Muscle of leg (tissue), 11 donors: ENCODE measurements around the gene NKX6-2. TPM values are rescaled to one million over a fixed set of nuclear protein-coding genes. Genes with fewer than 3 reads are reported as not detected.

Experiments
- DNase-seq: peaks from one replicate; pipeline ENCODE4 v3.0.0; 2013
- H3K27ac ChIP-seq: one replicate; pipeline ENCODE4 v1.5.1; 2013; ENCODE audit warnings: mild to moderate bottlenecking, low read length, control low read depth
- H3K27me3 ChIP-seq: one replicate; pipeline ENCODE4 v1.6.1; 2013; ENCODE audit warnings: low read length; ENCODE audit not compliant: control insufficient read depth, insufficient read depth
- H3K36me3 ChIP-seq: one replicate; pipeline ENCODE4 v1.6.1; 2013; ENCODE audit warnings: low read length; ENCODE audit not compliant: control insufficient read depth, insufficient read depth
- H3K4me1 ChIP-seq: one replicate; pipeline ENCODE4 v1.6.1; 2013; ENCODE audit warnings: low read length; ENCODE audit not compliant: control insufficient read depth, insufficient read depth
- H3K4me3 ChIP-seq: one replicate; pipeline ENCODE4 v1.5.1; 2013; ENCODE audit warnings: low read length, control low read depth
- H3K9me3 ChIP-seq: replicated peaks from 2 replicates; pipeline ENCODE4 v1.6.1; 2013; ENCODE audit warnings: low read depth, low read length; ENCODE audit not compliant: control insufficient read depth
- WGBS: methylation state at CpG from one replicate; pipeline ENCODE4 v1.1.5; 2013; ENCODE audit warnings: missing lambda C conversion rate; ENCODE audit not compliant: insufficient coverage; 5-methylcytosine and 5-hydroxymethylcytosine counted together
- polyA plus RNA-seq, 8 donors: library from polyadenylated mRNA; unstranded; fragments of 120-200 nt; gene quantifications; one replicate each; pipeline versions ENCODE4 v1.2.1 to v1.2.3, GENCODE V29; 2013; ENCODE audit warnings: inconsistent platforms in 1 of 8, low replicate concordance in 1 of 8; ENCODE audit not compliant: insufficient read length in 8 of 8, insufficient read depth in 1 of 8
- total RNA-seq: library from RNA; stranded (reverse); fragments of 120-200 nt; gene quantifications from one replicate; pipeline ENCODE4 v1.2.4, GENCODE V29; 2013

The NKX6-2 gene
- total and polyA plus RNA-seq, 9 donors: 4.6 to 15.5 (median 7.0) TPM; not detected in 1

- Histone ChIP-seq H3K27ac (no peak overlapping the region), H3K36me3 (no peaks in the 10 kb centered on the region), H3K9me3 (no peaks in the 10 kb centered on the region), H3K4me1 (no peaks in the 10 kb centered on the region), H3K4me3 (no peak overlapping the region), H3K27me3 (peaks cover 31% of the 10 kb centered on the region)
- 75% methylated on average over 10 of the region's 10 CpGs for WGBS
- DNase-seq: no peak
These were observed 27.1 kb upstream of the NKX6-2 start for GRCh38 chr10:132813001-132813401.

GRCh38 chr10:132812520-132812919 is 26.6 kb upstream of the NKX6-2 start:
- no peak overlapping the region for H3K27ac ChIP-seq
- DNase-seq: no peak
- no peaks in the 10 kb centered on the region for H3K4me1 ChIP-seq
- H3K9me3 ChIP-seq: no peaks in the 10 kb centered on the region
- H3K4me3 ChIP-seq: no peak overlapping the region
- H3K36me3 ChIP-seq: no peaks in the 10 kb centered on the region
- H3K27me3 ChIP-seq: peaks cover 28% of the 10 kb centered on the region
- 65% methylated on average over 4 of the region's 11 CpGs for WGBS

GRCh38 chr10:132811891-132812481 is 26.0 kb upstream of the NKX6-2 start:
- WGBS: 90% methylated on average over 23 of the region's 26 CpGs
- no peaks in the 10 kb centered on the region for H3K36me3 ChIP-seq
- no peak overlapping the region for H3K4me3 ChIP-seq
- H3K27ac ChIP-seq: no peak overlapping the region
- H3K27me3 ChIP-seq: peaks cover 27% of the 10 kb centered on the region
- H3K9me3 ChIP-seq: no peaks in the 10 kb centered on the region
- H3K4me1 ChIP-seq: no peaks in the 10 kb centered on the region
- no peak for DNase-seq

- no peaks in the 10 kb centered on the region for H3K36me3 ChIP-seq
- no peak for DNase-seq
- WGBS: 55% methylated on average over 22 of the region's 33 CpGs
- H3K4me3 ChIP-seq: no peak overlapping the region
- H3K4me1 ChIP-seq: no peaks in the 10 kb centered on the region
- peaks cover 32% of the 10 kb centered on the region for H3K27me3 ChIP-seq
- no peak overlapping the region for H3K27ac ChIP-seq
- H3K9me3 ChIP-seq: no peaks in the 10 kb centered on the region
These were observed 25.1 kb upstream of the NKX6-2 start for GRCh38 chr10:132810807-132811700.

- H3K4me3 ChIP-seq: no peak overlapping the region
- no peaks in the 10 kb centered on the region for H3K36me3 ChIP-seq
- H3K9me3 ChIP-seq: no peaks in the 10 kb centered on the region
- 77% methylated on average over 37 of the region's 39 CpGs for WGBS
- peaks cover 34% of the 10 kb centered on the region for H3K27me3 ChIP-seq
- H3K4me1 ChIP-seq: no peaks in the 10 kb centered on the region
- H3K27ac ChIP-seq: no peak overlapping the region
- no peak for DNase-seq
These were observed 24.3 kb upstream of the NKX6-2 start for GRCh38 chr10:132810141-132810806.

- DNase-seq: no peak
- peaks cover 34% of the 10 kb centered on the region for H3K27me3 ChIP-seq
These were observed 23.5 kb upstream of the NKX6-2 start for GRCh38 chr10:132809232-132810140.

GRCh38 chr10:132808383-132809231 is 22.7 kb upstream of the NKX6-2 start:
- Histone ChIP-seq H3K9me3 (no peaks in the 10 kb centered on the region), H3K4me3 (no peak overlapping the region), H3K36me3 (no peaks in the 10 kb centered on the region), H3K27me3 (peaks cover 38% of the 10 kb centered on the region), H3K27ac (no peak overlapping the region), H3K4me1 (no peaks in the 10 kb centered on the region)
- WGBS: 44% methylated on average over 42 of the region's 42 CpGs
- DNase-seq: no peak

More at GRCh38 chr10:132809232-132810140, 23.5 kb upstream of the NKX6-2 start:
- Histone ChIP-seq H3K4me1 (no peaks in the 10 kb centered on the region), H3K9me3 (no peaks in the 10 kb centered on the region), H3K27ac (no peak overlapping the region), H3K4me3 (no peak overlapping the region), H3K36me3 (no peaks in the 10 kb centered on the region)
- 77% methylated on average over 35 of the region's 38 CpGs for WGBS

GRCh38 chr10:132807621-132808049 is 21.7 kb upstream of the NKX6-2 start:
- Histone ChIP-seq H3K27ac (no peak overlapping the region), H3K27me3 (peaks cover 40% of the 10 kb centered on the region), H3K36me3 (no peaks in the 10 kb centered on the region), H3K4me3 (no peak overlapping the region), H3K4me1 (no peaks in the 10 kb centered on the region), H3K9me3 (no peaks in the 10 kb centered on the region)
- WGBS: 87% methylated on average over 16 of the region's 27 CpGs
- DNase-seq: no peak

- DNase-seq: no peak
- no peak overlapping the region for H3K27ac ChIP-seq
- WGBS: 75% methylated on average over 25 of the region's 25 CpGs
- peaks cover 40% of the 10 kb centered on the region for H3K27me3 ChIP-seq
- no peaks in the 10 kb centered on the region for H3K4me1 ChIP-seq
- peaks cover 6% of the 10 kb centered on the region for H3K9me3 ChIP-seq
- H3K36me3 ChIP-seq: no peaks in the 10 kb centered on the region
- H3K4me3 ChIP-seq: no peak overlapping the region
These were observed 20.6 kb upstream of the NKX6-2 start for GRCh38 chr10:132806561-132807003.
